ENCODE results near the gene TULP4.
"Not testable (repeated sequence)": the region's sequence is repeated elsewhere in the genome, so short reads cannot be mapped to it uniquely, and the experiment has no call there.

TULP4 gene

DNA sequence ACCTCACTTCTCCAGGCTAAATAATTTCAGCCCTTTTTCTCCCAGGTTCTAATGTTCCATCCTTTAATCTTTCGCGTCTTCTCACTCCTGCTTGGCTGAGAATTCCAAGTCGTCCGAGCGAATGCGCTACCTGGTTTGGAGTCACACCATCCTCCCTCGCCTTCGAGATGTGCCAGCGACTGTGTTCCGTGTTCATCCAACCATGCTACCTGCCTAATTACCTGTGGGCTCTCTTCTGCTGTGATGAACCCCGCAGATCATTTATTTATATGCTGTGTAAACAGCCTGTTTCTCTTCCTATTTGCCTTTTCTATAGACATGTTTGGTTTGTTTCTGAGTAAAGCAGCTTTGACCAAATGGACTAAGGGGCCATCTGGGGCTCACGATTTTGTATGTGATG, 164.1 kb downstream of the TULP4 start:
- peaks cover 3% of the 10 kb centered on the region for H3K27me3 Mint-ChIP-seq (ENCODE audit: low read depth, poor library complexity)
- peaks cover 38% of the 10 kb centered on the region for H3K4me1 Mint-ChIP-seq
- DNase-seq, result no peak
- H3K9me3 Mint-ChIP-seq, result no peaks in the 10 kb centered on the region
- H3K36me3 Mint-ChIP-seq (ENCODE audit: low read depth), result peaks cover 38% of the 10 kb centered on the region
- TF ChIP-seq CTCF (IDR thresholded peaks at IDR 0.05), result no peak
- H3K27ac Mint-ChIP-seq, result peak overlapping the region; percentile 96
- no peak overlapping the region for H3K4me3 Mint-ChIP-seq

DNA sequence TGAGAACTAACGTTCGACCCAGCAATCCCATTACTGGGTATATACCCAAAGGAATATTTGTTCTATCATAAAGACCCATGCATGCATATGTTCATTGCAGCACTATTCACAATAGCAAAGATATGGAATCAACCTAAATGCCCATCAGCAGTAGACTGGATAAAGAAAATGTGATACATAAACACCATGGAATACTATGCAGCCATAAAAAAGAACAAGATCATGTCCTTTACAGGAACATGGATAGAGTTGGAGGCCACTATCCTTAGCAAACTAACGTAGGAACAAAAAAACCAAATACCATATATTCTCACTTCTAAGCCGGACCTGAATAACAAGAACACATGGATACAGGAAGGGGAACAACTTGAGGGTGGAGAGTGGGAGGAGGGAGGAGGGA, 165.5 kb downstream of the TULP4 start:
- H3K27ac Mint-ChIP-seq; H3K27me3 Mint-ChIP-seq (ENCODE audit: low read depth, poor library complexity); DNase-seq; H3K9me3 Mint-ChIP-seq; H3K4me3 Mint-ChIP-seq: not testable (repeated sequence)
- Mint-ChIP-seq H3K4me1 (peaks cover 39% of the 10 kb centered on the region), H3K36me3 (ENCODE audit: low read depth) (peaks cover 47% of the 10 kb centered on the region)

GRCh38 chr6:158480989-158481388, 168.7 kb downstream of the TULP4 start:
- Mint-ChIP-seq H3K27ac (peak overlapping the region; percentile 43), H3K36me3 (ENCODE audit: low read depth) (peaks cover 66% of the 10 kb centered on the region), H3K9me3 (no peaks in the 10 kb centered on the region), H3K27me3 (ENCODE audit: low read depth, poor library complexity) (no peaks in the 10 kb centered on the region), H3K4me3 (no peak overlapping the region), H3K4me1 (peaks cover 18% of the 10 kb centered on the region)
- TF ChIP-seq CTCF (IDR thresholded peaks at IDR 0.05), result no peak
- DNase-seq, result no peak

- no peaks in the 10 kb centered on the region for H3K27me3 Mint-ChIP-seq (ENCODE audit: low read depth, poor library complexity)
- peaks cover 10% of the 10 kb centered on the region for H3K4me1 Mint-ChIP-seq
- H3K9me3 Mint-ChIP-seq, result no peaks in the 10 kb centered on the region
- H3K27ac Mint-ChIP-seq, result peak overlapping the region; percentile 86
- TF ChIP-seq CTCF (IDR thresholded peaks at IDR 0.05), result no peak
- H3K4me3 Mint-ChIP-seq, result no peak overlapping the region
- peaks cover 63% of the 10 kb centered on the region for H3K36me3 Mint-ChIP-seq (ENCODE audit: low read depth)
- no peak for DNase-seq
Observed at GRCh38 chr6:158481690-158482473, 169.6 kb downstream of the TULP4 start.

GRCh38 chr6:158485431-158485830, 173.2 kb downstream of the TULP4 start:
- no peak for DNase-seq
- no peaks in the 10 kb centered on the region for H3K9me3 Mint-ChIP-seq
- peaks cover 52% of the 10 kb centered on the region for H3K36me3 Mint-ChIP-seq (ENCODE audit: low read depth)
- no peaks in the 10 kb centered on the region for H3K27me3 Mint-ChIP-seq (ENCODE audit: low read depth, poor library complexity)
- H3K4me1 Mint-ChIP-seq, result peaks cover 10% of the 10 kb centered on the region
- no peak overlapping the region for H3K27ac Mint-ChIP-seq
- no peak for TF ChIP-seq CTCF (IDR thresholded peaks at IDR 0.05)
- H3K4me3 Mint-ChIP-seq, result no peak overlapping the region

DNA sequence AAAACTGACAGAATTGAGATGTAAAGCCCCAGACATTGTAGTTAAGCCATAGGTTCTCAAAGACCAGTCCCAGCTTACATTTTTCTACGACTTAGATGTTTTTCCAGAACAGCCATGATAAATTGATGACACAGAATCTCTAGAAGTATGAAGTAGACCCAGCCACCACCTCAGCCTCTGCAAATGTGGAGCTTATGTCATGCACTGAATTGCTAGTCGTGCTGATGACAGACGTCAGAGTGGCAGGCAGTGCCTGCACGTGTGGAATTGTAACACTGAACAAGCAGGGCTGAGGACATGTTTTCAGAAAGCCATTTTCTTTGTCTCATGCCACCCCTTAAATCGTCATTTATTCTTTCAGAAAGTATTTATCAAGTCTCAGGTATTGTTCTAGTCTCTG, 175.2 kb downstream of the TULP4 start:
- Mint-ChIP-seq H3K9me3 (no peaks in the 10 kb centered on the region), H3K27ac (no peak overlapping the region), H3K4me3 (no peak overlapping the region), H3K4me1 (no peaks in the 10 kb centered on the region), H3K36me3 (ENCODE audit: low read depth) (peaks cover 50% of the 10 kb centered on the region), H3K27me3 (ENCODE audit: low read depth, poor library complexity) (no peaks in the 10 kb centered on the region)
- TF ChIP-seq CTCF (IDR thresholded peaks at IDR 0.05), result no peak
- DNase-seq, result no peak

Data from nephron progenitor cell (in vitro differentiated cells).